ENCODE results near the gene DLG2. TPM values are rescaled to one million over a fixed set of nuclear protein-coding genes. Genes with fewer than 3 reads are reported as not detected.

Gene DLG2
- total RNA-seq, 4 donors from 2014 or later: 0.18 to 8.3 (median 2.5) TPM

DNA sequence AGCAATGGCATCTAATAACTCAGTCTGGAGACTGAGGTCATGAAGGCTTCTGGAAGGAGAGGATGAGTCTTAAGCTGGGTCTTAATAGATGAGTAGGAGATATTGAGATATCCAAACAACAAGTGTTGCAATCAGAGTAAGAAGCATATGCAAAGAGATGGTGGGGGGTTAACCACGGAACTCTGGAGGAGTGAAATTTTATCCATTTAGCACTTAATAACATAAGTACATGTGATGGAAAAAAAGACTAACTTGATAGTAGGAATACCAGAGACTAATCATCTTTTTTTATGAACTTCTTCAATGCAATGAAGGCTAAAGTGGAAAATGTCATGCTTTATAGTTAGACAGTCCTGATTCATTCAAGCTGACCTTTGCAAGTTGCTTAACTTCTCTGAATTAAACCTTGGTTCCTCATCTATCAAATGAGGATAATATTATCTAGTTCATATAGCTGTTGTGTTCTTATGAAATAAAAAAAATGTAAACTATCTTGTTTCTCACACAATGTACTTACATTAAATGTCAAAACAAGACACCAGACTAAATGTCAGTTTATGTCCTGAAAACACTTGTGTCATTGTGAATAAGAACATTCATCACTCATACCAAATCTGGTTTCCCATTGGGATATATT, 1937.9 kb downstream of the DLG2 start:
- no peak for DNase-seq
- TF ChIP-seq CTCF (IDR thresholded peaks at IDR 0.05) (no peak), POLR2A (IDR thresholded peaks at IDR 0.05) (no peak)
- Histone ChIP-seq H3K27ac (no peak overlapping the region), H3K36me3 (no peaks in the 10 kb centered on the region), H3K4me3 (no peak overlapping the region), H3K9me3 (no peaks in the 10 kb centered on the region), H3K27me3 (no peaks in the 10 kb centered on the region), H3K4me1 (no peaks in the 10 kb centered on the region)

DNA sequence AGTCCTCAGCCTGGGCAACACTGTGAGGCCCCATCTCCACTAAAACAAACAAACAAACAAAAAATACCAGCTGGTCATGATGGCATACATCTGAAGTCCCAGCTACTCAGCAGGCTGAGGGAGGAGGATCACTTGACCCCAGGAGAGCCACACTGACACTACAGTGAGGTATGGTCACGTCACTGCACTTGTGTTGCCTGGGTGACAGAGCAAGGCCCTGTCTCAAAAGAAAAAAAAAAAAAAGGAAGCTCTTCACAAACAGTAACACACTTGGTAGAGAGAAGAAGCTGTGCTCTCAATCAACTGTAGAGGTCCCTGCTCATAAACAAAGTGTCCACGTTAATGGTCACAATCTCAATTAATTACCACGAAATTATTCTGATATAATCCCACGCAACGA, 1939.4 kb downstream of the DLG2 start:
- H3K27me3 ChIP-seq: no peaks in the 10 kb centered on the region
- no peak for DNase-seq
- no peak overlapping the region for H3K27ac ChIP-seq
- H3K4me3 ChIP-seq: no peak overlapping the region
- no peaks in the 10 kb centered on the region for H3K36me3 ChIP-seq
- H3K4me1 ChIP-seq: no peaks in the 10 kb centered on the region
- TF ChIP-seq CTCF (IDR thresholded peaks at IDR 0.05): no peak
- TF ChIP-seq POLR2A (IDR thresholded peaks at IDR 0.05): no peak
- no peaks in the 10 kb centered on the region for H3K9me3 ChIP-seq

- DNase-seq: no peak
- H3K4me1 ChIP-seq: no peaks in the 10 kb centered on the region
- H3K36me3 ChIP-seq: no peaks in the 10 kb centered on the region
- H3K4me3 ChIP-seq: no peak overlapping the region
- no peaks in the 10 kb centered on the region for H3K27me3 ChIP-seq
- TF ChIP-seq CTCF (IDR thresholded peaks at IDR 0.05): no peak
- no peak for TF ChIP-seq POLR2A (IDR thresholded peaks at IDR 0.05)
- H3K9me3 ChIP-seq: no peaks in the 10 kb centered on the region
- no peak overlapping the region for H3K27ac ChIP-seq
Observed at GRCh38 chr11:83685730-83686129, 1941.4 kb downstream of the DLG2 start.

DNA sequence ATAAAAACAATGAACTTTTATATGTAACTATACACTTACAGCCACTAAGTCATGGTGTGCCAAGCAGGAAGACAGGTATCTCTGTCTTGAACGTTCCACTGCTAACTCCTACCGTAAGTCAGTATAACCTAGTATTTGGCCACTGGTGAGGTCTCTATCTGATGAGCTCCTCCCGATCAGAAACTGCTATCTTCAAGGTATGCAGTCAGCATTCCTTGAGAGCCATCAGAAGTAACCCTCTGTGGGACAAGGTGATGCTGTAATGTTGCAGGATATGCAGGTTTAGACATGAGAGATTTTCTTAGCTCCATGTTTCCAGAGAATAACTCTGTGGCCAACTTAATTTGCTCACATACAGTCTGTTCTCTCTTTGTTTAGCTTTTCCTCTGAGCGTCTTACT, 1943.1 kb downstream of the DLG2 start:
- Histone ChIP-seq H3K27ac (no peak overlapping the region), H3K4me3 (no peak overlapping the region), H3K36me3 (no peaks in the 10 kb centered on the region), H3K27me3 (no peaks in the 10 kb centered on the region), H3K4me1 (no peaks in the 10 kb centered on the region), H3K9me3 (no peaks in the 10 kb centered on the region)
- DNase-seq: no peak
- TF ChIP-seq CTCF (IDR thresholded peaks at IDR 0.05) (no peak), POLR2A (IDR thresholded peaks at IDR 0.05) (no peak)

GRCh38 chr11:83682611-83682973, 1944.6 kb downstream of the DLG2 start:
- no peak for DNase-seq
- Histone ChIP-seq H3K36me3 (no peaks in the 10 kb centered on the region), H3K9me3 (no peaks in the 10 kb centered on the region), H3K4me1 (no peaks in the 10 kb centered on the region), H3K4me3 (no peak overlapping the region), H3K27ac (no peak overlapping the region), H3K27me3 (no peaks in the 10 kb centered on the region)
- TF ChIP-seq POLR2A (IDR thresholded peaks at IDR 0.05) (no peak), CTCF (IDR thresholded peaks at IDR 0.05) (no peak)
